ENCODE measurements around the gene DNAH11. TPM values are rescaled to one million over a fixed set of nuclear protein-coding genes. Genes with fewer than 3 reads are reported as not detected.

Gene DNAH11, protein sequence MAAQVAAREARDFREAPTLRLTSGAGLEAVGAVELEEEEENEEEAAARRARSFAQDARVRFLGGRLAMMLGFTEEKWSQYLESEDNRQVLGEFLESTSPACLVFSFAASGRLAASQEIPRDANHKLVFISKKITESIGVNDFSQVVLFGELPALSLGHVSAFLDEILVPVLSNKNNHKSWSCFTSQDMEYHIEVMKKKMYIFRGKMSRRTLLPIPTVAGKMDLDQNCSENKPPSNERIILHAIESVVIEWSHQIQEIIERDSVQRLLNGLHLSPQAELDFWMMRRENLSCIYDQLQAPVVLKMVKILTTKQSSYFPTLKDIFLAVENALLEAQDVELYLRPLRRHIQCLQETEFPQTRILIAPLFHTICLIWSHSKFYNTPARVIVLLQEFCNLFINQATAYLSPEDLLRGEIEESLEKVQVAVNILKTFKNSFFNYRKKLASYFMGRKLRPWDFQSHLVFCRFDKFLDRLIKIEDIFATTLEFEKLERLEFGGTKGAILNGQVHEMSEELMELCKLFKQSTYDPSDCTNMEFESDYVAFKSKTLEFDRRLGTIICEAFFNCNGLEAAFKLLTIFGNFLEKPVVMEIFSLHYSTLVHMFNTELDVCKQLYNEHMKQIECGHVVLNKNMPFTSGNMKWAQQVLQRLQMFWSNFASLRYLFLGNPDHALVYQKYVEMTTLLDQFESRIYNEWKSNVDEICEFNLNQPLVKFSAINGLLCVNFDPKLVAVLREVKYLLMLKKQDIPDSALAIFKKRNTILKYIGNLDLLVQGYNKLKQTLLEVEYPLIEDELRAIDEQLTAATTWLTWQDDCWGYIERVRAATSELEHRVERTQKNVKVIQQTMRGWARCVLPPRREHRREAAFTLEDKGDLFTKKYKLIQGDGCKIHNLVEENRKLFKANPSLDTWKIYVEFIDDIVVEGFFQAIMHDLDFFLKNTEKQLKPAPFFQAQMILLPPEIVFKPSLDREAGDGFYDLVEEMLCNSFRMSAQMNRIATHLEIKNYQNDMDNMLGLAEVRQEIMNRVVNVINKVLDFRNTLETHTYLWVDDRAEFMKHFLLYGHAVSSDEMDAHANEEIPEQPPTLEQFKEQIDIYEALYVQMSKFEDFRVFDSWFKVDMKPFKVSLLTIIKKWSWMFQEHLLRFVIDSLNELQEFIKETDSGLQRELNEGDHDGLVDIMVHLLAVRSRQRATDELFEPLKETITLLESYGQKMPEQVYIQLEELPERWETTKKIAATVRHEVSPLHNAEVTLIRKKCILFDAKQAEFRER (N-terminal part only)
- total RNA-seq = 10 to 100 TPM in 4 of 6 donors, 1 to 10 TPM in 2; 4.2 to 45.5 (median 12.0) TPM

- Histone ChIP-seq H3K27me3 (peaks cover 0 to 9% (median 0%) of the 10 kb centered on the region in 4 donors), H3K27ac (peak within 1 kb of the TSS in 1 of 4 donors; percentile 7), H3K36me3 (no peaks in the 10 kb centered on the region), H3K4me1 (peaks cover 13 to 16% (median 15%) of the 10 kb centered on the region in 4 donors), H3K9me3 (no peaks in the 10 kb centered on the region), H3K4me3 (peak within 1 kb of the TSS; percentile 33 to 63 (median 48))
- ATAC-seq (ENCODE audit: low FRiP score in 2 of 2) (peak; percentile 89 to 90), DNase-seq (peak; percentile 47 to 92)
- peak in 1 of 4 donors; percentile 30 for TF ChIP-seq POLR2A (IDR thresholded peaks at IDR 0.05)
- no peak for TF ChIP-seq EP300 (IDR thresholded peaks at IDR 0.05)
- TF ChIP-seq POLR2AphosphoS5 (IDR thresholded peaks at IDR 0.05) = no peak
- TF ChIP-seq, protein P1, sequence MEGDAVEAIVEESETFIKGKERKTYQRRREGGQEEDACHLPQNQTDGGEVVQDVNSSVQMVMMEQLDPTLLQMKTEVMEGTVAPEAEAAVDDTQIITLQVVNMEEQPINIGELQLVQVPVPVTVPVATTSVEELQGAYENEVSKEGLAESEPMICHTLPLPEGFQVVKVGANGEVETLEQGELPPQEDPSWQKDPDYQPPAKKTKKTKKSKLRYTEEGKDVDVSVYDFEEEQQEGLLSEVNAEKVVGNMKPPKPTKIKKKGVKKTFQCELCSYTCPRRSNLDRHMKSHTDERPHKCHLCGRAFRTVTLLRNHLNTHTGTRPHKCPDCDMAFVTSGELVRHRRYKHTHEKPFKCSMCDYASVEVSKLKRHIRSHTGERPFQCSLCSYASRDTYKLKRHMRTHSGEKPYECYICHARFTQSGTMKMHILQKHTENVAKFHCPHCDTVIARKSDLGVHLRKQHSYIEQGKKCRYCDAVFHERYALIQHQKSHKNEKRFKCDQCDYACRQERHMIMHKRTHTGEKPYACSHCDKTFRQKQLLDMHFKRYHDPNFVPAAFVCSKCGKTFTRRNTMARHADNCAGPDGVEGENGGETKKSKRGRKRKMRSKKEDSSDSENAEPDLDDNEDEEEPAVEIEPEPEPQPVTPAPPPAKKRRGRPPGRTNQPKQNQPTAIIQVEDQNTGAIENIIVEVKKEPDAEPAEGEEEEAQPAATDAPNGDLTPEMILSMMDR (IDR thresholded peaks at IDR 0.05) = peak in 1 of 6 experiments; percentile 39
- WGBS, 2 donors = 0 to 2% methylated on average over 16 to 56 of the region's 66 CpGs
These were observed at the start of gene DNAH11 for GRCh38 chr7:21542891-21543527. Gene DNAH11, plus strand, starts transcription at chr7:21543039. Its CDS starts 207 bp downstream, at chr7:21543246.

GRCh38 chr7:21495731-21496130, 47.1 kb upstream of the DNAH11 start:
- TF ChIP-seq EP300 (IDR thresholded peaks at IDR 0.05) (no peak), POLR2AphosphoS5 (IDR thresholded peaks at IDR 0.05) (no peak), POLR2A (IDR thresholded peaks at IDR 0.05) (no peak)
- TF ChIP-seq, protein P1 (IDR thresholded peaks at IDR 0.05) = no peak
- H3K27ac ChIP-seq = no peak overlapping the region
- peaks cover 0 to 9% (median 7%) of the 10 kb centered on the region in 4 donors for H3K9me3 ChIP-seq
- no peaks in the 10 kb centered on the region for H3K4me1 ChIP-seq
- DNase-seq (no peak), ATAC-seq (ENCODE audit: low FRiP score in 2 of 2) (no peak)
- no peaks in the 10 kb centered on the region for H3K27me3 ChIP-seq
- no peaks in the 10 kb centered on the region for H3K36me3 ChIP-seq
- H3K4me3 ChIP-seq = no peak overlapping the region

- no peaks in the 10 kb centered on the region for H3K4me1 ChIP-seq
- H3K9me3 ChIP-seq = peaks cover 0 to 9% (median 7%) of the 10 kb centered on the region in 4 donors
- no peak overlapping the region for H3K27ac ChIP-seq
- no peak overlapping the region for H3K4me3 ChIP-seq
- no peaks in the 10 kb centered on the region for H3K36me3 ChIP-seq
- TF ChIP-seq EP300 (IDR thresholded peaks at IDR 0.05) (no peak), POLR2A (IDR thresholded peaks at IDR 0.05) (no peak), POLR2AphosphoS5 (IDR thresholded peaks at IDR 0.05) (no peak)
- TF ChIP-seq, protein P1 (IDR thresholded peaks at IDR 0.05) = no peak
- no peaks in the 10 kb centered on the region for H3K27me3 ChIP-seq
- DNase-seq (no peak), ATAC-seq (ENCODE audit: low FRiP score in 2 of 2) (no peak)
These were observed 45.8 kb upstream of the DNAH11 start for GRCh38 chr7:21497072-21497471.

GRCh38 chr7:21500117-21500832, 42.6 kb upstream of the DNAH11 start:
- H3K27ac ChIP-seq = no peak overlapping the region
- 83 to 87% methylated on average over 6 of the region's 6 CpGs for WGBS, 2 donors
- no peaks in the 10 kb centered on the region for H3K27me3 ChIP-seq
- H3K4me1 ChIP-seq = no peaks in the 10 kb centered on the region
- ATAC-seq (ENCODE audit: low FRiP score in 2 of 2) = no peak
- TF ChIP-seq POLR2A (IDR thresholded peaks at IDR 0.05) (no peak), EP300 (IDR thresholded peaks at IDR 0.05) (no peak), POLR2AphosphoS5 (IDR thresholded peaks at IDR 0.05) (no peak)
- TF ChIP-seq, protein P1 (IDR thresholded peaks at IDR 0.05) = no peak
- H3K9me3 ChIP-seq = peaks cover 0 to 6% (median 3%) of the 10 kb centered on the region in 4 donors
- no peaks in the 10 kb centered on the region for H3K36me3 ChIP-seq
- no peak overlapping the region for H3K4me3 ChIP-seq
- DNase-seq = no peak

All from upper lobe of left lung (tissue), 6 donors.